Measurements from ENCODE around the gene CLIC6.
"Not testable (repeated sequence)": the region's sequence is repeated elsewhere in the genome, so short reads cannot be mapped to it uniquely, and the experiment has no call there.

The CLIC6 gene

DNA sequence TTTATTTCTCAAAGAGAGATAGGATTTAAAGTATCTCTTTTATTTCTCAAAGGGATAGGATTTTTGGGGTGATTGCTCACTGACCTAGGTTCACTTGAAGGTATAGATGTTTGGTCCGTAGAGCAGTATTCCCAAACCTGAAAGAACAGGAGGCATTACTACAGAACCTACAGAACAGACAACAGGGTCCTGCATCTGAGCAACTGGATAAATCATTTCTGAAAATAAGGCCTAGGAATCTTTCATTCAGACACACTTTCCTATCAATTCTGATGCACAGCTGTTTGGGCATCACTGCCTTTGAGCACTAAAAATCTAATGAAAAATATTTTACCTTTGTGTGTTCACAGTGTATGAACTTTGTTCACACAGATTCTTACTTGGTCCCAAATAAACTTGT, 17.2 kb upstream of the CLIC6 start:
- no peak for DNase-seq (ENCODE audit: low read depth in 4 of 4, low spot score in 1 of 4)

DNA sequence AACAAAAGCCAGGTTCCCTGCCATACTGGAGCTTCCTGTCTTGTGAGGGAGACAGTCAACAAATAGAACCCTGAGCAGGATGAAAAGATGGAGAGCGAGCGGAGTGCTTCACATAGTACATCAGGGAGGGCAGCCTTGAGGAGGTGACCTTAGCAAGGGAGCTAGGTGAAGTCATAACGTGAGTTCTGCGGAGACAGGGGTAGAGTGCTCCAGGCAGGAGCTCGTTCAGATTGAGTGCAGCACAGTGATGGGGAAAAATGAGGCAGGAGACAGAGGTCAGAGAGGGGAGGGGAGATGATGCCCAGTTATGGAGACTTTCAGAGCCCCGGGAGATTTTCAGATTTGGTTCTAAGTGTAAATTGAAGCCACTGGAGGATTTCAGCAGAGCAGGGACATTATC, 15.3 kb upstream of the CLIC6 start:
- no peak for DNase-seq (ENCODE audit: low read depth in 4 of 4, low spot score in 1 of 4)

DNA sequence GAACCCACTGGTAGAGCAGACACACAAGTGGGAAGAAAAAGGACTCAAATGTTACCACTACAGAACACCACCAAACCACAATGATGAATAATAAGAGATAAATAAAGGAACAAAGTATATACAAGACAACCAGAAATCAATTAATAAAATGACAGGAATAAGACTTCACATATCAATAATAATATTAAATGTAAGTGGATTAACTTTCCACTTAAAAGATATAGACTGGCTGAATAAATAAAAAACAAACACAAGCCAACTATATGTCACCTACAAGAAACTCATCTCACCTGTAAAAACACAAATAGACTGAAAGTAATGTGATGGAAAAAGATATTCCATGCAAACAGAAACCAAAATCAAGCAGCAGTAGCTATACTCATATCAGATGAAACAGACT, 6.9 kb upstream of the CLIC6 start:
- DNase-seq (ENCODE audit: low read depth in 4 of 4, low spot score in 1 of 4) = no peak

DNA sequence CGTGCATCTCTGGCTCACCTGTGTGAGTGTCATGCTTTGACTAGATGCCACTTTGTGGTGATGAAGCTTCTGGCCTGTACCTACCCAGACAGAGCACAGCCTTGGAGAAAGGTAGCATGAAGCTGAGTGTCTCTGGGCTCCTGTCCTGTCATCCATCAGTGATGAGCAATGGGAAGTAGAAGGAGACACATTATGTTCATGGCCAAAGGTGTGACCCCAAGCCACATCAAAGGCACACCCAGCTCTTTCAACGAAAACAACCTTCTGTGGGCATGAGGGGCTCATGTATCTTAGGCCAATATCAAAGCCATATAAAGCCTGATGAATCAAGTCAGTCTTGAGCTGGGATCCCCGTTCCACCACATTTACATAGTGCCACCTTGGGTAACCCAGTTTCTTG, 1.0 kb upstream of the CLIC6 start:
- DNase-seq (ENCODE audit: low read depth in 4 of 4, low spot score in 1 of 4) = no peak

DNA sequence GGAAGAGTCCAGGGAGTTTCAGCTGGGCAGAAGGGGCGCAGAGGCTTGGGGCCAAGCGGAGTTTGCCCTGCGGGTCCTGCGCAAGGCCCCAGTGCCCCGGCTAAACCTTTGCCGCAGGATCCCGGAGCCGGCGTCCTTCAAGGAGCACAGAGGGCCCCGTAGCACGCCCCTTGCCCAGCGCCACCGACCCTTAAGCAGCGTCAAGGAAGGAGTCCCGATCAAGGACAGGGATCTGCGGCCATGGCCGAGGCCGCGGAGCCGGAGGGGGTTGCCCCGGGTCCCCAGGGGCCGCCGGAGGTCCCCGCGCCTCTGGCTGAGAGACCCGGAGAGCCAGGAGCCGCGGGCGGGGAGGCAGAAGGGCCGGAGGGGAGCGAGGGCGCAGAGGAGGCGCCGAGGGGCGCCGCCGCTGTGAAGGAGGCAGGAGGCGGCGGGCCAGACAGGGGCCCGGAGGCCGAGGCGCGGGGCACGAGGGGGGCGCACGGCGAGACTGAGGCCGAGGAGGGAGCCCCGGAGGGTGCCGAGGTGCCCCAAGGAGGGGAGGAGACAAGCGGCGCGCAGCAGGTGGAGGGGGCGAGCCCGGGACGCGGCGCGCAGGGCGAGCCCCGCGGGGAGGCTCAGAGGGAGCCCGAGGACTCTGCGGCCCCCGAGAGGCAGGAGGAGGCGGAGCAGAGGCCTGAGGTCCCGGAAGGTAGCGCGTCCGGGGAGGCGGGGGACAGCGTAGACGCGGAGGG, 520 bp downstream of the CLIC6 start:
- no peak for DNase-seq (ENCODE audit: low read depth in 4 of 4, low spot score in 1 of 4)

DNA sequence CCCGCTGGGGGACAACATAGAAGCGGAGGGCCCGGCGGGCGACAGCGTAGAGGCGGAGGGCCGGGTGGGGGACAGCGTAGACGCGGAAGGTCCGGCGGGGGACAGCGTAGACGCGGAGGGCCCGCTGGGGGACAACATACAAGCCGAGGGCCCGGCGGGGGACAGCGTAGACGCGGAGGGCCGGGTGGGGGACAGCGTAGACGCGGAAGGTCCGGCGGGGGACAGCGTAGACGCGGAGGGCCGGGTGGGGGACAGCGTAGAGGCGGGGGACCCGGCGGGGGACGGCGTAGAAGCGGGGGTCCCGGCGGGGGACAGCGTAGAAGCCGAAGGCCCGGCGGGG, 1.1 kb downstream of the CLIC6 start:
- DNase-seq (ENCODE audit: low read depth in 4 of 4, low spot score in 1 of 4) = not testable (repeated sequence)

DNA sequence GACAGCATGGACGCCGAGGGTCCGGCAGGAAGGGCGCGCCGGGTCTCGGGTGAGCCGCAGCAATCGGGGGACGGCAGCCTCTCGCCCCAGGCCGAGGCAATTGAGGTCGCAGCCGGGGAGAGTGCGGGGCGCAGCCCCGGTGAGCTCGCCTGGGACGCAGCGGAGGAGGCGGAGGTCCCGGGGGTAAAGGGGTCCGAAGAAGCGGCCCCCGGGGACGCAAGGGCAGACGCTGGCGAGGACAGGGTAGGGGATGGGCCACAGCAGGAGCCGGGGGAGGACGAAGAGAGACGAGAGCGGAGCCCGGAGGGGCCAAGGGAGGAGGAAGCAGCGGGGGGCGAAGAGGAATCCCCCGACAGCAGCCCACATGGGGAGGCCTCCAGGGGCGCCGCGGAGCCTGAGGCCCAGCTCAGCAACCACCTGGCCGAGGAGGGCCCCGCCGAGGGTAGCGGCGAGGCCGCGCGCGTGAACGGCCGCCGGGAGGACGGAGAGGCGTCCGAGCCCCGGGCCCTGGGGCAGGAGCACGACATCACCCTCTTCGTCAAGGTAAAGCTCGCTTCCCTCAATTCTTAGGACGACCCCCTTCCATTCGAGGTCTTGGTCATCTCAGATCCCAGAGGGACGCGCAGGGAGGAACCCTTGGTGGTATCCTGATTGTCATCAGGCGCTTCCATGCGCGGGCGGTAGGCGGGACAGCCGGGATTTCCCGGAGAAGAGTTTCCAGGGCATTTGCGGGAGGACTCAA, 1.6 kb downstream of the CLIC6 start:
- DNase-seq (ENCODE audit: low read depth in 4 of 4, low spot score in 1 of 4) = no peak

DNA sequence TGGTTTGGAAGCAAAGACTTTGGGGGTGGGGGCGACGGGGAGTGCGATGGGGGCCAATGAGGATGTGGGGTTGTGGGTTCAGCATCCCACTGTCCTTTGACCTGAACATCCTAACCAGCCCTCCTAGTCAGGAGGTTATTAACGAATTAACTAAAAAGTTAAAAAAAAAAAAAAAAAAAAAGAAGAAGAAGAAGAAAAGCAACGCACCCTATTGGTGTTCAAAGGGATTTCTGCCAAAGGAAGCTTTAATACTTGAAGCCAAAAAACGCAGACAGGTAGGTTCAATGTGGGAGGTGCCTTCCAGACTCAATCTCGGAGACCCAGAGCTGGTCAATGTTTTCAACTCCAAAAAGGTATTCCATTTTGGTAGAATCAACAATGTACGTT, 2.2 kb downstream of the CLIC6 start:
- no peak for DNase-seq (ENCODE audit: low read depth in 4 of 4, low spot score in 1 of 4)

DNA sequence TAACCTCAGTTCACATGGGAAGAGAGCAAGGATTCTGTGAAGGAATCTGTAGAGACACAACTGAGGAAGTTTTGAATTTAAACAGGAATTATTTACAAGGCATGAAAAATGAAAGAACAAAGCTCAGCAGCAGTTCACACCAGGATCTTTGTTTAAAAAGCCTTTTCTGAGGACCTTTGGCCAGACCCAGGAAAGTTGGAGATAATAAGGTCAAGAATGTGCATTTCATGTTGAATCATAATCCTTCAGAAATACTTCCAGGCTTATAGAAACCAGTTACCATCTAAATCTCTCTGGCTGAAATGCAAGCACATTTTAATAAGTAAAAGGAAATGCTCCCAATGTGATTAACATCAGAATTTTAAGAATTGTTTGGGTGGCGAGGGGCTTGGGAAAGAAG, 2.7 kb downstream of the CLIC6 start:
- DNase-seq (ENCODE audit: low read depth in 4 of 4, low spot score in 1 of 4) = no peak

DNA sequence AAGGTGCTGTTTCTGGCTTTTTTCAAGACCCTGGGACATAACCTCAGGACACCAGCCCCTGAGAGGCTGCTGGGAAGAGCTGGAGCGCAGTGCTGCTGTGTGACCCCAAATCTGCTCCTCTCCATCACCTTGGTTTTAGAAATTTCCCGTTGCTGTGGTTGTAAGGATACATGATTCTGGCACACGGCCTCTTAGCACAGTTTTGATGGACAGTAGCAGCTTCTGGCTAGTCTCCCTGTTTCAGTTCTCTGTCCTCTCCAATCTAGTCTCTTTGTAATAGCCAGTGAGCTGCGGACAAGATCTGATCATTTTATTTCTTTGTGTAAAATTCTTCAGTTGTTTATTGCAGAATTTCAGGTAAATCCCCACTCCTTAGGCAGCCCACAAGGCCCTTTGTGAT, 3.1 kb downstream of the CLIC6 start:
- no peak for DNase-seq (ENCODE audit: low read depth in 4 of 4, low spot score in 1 of 4)

DNA sequence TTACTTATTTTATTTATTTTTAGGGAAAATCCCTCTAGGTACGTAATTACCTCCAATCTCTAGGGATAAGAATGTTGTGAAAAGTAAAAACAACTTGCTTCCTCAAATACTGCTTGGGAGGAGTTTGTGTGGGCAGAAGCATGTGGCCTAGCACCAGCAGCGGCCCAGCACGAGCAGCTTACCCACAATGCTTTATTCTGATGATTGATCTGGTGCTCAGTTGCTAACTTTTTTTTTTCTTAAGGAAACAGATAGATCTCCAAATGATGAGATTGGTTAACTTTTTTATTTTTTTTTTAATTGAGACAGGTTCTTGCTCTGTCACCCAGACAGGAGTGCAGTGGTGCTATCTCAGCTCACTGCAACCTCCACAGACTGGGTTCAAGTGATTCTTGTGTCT, 4.2 kb downstream of the CLIC6 start:
- no peak for DNase-seq (ENCODE audit: low read depth in 4 of 4, low spot score in 1 of 4)

DNA sequence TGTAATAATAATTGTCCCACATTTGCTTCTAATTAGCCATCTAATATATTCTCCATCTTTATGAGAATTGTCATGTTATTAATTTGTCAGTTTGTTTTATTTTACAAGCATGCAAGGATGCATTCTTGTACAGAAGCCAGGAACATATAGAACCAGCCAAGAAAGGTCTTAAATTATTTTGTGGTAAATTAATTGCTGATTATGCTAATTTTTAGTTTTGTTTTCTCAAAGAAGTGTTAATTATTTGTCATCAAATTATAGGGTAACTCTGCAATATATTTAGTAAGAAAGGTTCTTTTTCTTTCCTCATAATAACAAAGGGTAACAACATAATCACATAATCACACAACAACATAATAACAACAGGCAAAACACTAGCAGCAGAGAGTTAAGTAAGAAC, 5.7 kb downstream of the CLIC6 start:
- DNase-seq (ENCODE audit: low read depth in 4 of 4, low spot score in 1 of 4) = no peak

DNA sequence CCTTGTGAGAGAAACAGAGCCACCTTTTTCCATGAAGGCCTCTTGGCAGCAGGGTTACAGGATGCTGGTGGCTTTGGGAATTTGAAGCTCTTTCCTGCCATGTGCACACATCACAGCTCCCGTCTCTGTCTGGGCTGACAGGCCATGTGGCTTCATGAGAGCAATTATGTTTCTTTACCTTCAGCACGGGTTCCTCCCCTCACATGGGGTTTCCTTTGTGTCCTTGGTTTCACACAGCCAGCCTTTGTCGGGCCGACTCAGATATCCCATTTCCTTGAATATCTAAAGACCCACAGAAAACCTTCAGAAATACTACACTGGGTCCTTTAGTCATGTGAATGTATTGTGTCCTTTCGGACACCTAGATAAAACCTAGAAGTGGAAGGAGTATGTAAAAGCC, 7.1 kb downstream of the CLIC6 start:
- no peak for DNase-seq (ENCODE audit: low read depth in 4 of 4, low spot score in 1 of 4)

DNA sequence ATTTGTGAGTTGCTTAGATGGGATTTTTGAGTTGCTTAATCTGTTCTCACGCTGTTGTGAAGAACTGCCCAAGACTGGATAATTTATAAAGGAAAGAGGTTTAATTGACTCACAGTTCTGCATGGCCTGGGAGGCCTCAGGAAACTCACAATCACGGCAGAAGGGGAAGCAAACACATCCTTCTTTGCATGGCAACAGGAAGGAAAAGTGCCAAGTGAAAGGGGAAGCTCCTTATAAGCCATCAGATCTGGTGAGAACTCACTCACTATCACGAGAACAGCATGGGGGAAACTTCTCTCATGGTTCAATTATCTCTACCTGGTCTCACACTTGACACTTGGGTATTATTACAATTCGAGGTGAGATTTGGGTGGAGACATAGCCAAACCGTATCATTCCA, 10.3 kb downstream of the CLIC6 start:
- no peak for DNase-seq (ENCODE audit: low read depth in 4 of 4, low spot score in 1 of 4)

DNA sequence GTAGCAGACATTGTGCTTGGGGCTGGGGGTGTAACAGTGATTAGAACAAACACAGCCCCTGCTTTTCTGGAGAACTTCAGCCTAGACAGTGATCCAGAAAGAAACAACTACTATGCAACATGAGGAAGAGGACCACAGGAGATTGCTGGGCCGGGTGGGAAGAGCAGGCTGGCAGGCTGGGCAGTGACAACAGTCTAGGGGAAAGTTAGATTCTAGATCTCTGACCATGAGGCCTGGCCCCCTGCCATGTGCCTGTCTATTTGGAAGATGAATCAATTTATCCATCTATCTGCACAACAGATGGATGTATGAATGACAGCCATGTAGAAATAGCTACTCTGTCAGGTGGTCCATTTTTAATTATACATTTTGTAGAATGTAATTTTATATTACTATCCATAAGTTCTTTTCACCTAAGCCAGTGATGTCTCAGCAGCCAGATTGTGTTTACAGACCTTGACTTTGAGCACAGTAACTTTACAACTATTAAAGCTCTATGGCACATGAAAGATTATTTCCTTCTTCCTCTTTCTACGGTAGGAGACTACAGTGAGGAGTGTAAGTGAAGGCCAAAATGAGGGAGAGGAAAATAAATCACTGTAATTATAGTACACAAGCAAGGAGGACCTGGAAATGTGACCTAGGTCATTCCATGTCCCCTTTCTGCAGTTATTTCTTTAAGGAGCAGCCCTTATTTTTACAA, 15.5 kb downstream of the CLIC6 start:
- DNase-seq (ENCODE audit: low read depth in 4 of 4, low spot score in 1 of 4) = no peak

DNA sequence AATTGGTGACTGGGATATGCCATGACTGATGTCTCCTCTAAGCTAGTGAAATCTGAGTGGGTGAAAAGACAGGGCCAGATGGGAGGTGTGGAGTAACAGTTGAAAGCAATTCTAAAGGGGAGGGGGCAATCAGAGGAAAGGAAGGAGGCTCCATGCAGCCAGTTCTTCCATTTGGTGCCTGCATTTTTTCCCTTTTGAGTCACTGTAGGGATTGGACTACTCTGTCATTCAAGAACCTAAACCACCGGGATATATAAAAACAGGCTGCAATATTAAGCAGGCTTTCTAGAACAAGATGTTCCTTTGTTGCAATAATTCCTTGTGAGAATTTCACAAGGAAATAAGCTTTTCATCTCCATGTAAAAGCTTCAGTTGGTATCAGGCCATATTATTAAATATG, 18.3 kb downstream of the CLIC6 start:
- no peak for DNase-seq (ENCODE audit: low read depth in 4 of 4, low spot score in 1 of 4)

DNA sequence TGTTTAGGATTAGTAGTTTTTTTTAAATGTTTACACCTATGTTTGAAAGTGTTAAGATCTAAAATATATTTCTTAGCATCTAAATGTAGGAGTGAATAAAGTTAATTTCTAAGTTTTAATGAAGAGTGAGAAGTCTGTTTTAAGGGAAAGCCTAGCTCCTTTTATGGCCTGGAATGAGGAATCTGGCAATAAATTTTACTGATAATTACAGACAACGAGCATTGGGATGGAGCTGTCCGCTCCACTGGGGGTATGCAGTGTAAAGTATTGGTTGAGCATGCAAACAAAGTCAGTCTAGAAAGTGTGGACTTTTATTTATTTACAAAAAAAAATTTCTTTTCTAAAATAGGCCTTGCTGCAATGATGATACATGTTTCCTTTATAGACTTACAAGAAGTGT, 19.0 kb downstream of the CLIC6 start:
- DNase-seq (ENCODE audit: low read depth in 4 of 4, low spot score in 1 of 4) = no peak

DNA sequence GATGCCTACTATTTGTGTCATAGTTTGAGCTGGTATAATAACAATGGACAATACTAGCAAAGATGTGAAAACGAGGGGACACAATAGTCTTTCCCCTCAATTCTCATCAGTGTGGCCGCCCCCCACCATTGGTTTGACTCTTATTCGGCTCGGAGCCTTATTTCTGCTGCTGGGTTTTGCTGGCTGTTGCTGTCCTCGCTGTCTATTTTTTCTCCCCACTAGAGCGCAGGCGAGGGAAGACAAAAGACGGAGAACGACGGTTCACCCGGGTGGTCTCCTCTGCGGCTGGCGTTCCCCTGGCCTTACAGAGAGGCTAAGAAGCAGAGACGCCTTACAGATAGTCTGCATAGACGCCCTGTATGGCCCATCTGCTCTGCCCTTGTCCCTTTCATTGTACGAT, 19.4 kb downstream of the CLIC6 start:
- no peak for DNase-seq (ENCODE audit: low read depth in 4 of 4, low spot score in 1 of 4)

DNA sequence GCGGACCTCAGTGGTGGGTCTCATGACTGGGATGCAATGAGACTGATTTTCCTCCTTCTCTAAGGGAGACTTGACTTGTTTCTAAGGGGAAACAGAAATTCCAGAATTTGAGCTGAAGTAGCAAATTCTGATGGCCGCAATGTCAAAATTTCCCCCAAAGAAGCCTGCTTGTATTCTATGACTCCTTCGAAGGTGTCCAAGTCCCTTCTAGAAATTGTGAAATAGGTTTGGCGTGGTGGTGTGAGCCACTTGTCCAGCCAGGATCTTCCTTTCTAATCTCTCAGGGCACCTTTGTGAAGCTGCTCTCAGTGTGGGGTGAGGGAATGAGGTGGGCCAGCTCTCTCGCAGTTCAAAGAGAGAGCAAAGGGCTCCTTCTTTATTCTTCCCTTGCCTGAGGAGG, 19.9 kb downstream of the CLIC6 start:
- DNase-seq (ENCODE audit: low read depth in 4 of 4, low spot score in 1 of 4) = no peak

DNA sequence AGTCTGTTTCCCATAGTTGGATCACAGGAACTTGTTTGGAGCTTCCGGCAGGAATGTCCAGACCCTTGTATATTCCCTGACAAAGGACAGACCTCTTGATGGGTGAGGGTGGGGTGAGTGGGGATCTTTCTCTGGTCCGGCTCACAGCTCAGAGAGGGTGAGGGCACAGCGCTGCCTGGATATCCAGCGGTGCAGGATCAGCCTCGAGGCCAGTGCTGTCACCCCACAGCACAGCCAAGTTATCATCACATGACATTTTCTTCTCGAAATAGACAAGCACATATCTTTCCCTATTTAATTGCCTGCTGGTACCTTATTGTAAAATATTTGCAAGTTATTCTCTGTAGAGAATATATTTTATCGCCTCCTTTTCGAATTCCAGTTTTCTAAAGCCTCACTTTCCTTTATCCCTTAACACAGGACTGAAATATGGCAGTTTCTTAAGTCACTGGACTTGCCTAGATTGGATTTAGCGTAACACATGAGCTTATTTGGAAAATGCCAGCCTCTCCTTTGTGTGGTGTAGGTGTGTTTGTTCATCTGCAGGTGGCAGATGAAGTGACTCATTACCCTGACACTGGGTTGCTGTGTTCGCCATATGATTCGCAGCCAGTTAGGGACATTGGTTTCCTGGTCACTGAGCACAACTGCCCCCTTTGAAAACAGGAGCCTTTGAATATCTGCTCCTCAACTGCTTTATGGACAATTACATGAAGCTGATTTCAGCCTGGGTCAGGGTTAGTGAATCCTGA, 21.4 kb downstream of the CLIC6 start:
- no peak for DNase-seq (ENCODE audit: low read depth in 4 of 4, low spot score in 1 of 4)

DNA sequence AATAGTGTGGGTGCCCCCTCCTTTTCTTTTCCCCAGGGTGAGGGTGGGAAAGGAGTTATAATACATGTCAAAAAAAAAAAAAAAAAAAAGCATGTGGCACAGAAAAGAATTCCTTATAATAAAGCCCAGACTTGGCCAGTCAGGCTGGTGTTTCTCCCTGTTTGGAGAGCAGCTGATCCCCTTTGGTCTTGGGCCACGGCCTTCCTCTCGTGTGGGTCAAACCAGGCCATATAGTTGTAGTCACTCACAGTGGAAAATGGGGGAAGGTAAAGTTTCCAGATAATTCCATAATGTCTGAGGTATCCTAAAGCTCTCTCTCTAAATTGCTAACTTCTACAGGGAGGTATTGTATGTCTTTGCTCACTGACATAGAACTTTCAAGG, 22.0 kb downstream of the CLIC6 start:
- DNase-seq (ENCODE audit: low read depth in 4 of 4, low spot score in 1 of 4) = no peak
